ENCODE data around the gene GATA2. TPM values are rescaled to one million over a fixed set of nuclear protein-coding genes. Genes with fewer than 3 reads are reported as not detected.

GATA2 gene
- total and polyA plus RNA-seq, 2 of the 13 experiments (the other 11 are each of a cell fraction or from before 2014, with no cell fraction given) = 3.5 to 6.2 TPM

DNA sequence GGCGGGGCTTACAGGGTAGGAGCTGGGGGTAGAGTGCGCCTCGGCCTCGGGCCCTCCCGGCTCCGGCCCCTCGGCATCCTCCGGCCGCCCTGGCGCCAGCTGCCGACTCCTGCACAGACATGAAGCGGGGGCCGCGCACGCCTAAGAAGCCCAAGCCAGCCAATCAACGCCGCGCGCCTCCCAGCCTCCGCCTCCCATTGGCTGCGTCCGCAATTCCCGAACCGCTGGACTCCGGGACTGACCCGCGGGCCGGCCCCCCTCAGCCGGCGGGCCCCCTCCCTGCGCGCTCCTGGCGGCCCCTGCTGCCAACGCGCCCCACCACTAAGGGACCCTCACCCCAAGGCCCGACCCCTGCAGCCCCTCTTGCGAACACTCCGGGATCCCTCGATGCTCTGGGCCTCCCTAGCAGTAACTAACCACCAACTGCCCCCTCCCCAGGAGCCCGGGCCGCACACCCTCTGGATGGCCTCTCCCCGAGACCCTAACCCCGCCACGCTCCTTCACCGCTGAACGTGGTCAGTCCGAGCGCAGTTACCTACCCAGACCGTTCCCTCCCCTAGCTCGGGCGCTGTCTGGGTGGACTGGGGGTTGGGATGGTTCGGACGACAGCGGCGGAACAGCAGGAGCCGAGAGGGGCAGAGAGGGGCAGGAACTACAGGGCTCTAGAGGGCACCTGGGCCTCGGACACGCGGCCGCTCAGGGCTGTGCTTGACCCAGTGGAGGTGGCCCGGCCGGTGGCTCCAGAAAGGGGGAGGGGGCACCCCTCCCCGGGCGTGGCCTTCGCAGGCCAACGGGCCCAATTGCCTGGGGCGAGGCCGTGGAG, 5.0 kb downstream of the GATA2 start (continued):
- TF ChIP-seq, protein P1, sequence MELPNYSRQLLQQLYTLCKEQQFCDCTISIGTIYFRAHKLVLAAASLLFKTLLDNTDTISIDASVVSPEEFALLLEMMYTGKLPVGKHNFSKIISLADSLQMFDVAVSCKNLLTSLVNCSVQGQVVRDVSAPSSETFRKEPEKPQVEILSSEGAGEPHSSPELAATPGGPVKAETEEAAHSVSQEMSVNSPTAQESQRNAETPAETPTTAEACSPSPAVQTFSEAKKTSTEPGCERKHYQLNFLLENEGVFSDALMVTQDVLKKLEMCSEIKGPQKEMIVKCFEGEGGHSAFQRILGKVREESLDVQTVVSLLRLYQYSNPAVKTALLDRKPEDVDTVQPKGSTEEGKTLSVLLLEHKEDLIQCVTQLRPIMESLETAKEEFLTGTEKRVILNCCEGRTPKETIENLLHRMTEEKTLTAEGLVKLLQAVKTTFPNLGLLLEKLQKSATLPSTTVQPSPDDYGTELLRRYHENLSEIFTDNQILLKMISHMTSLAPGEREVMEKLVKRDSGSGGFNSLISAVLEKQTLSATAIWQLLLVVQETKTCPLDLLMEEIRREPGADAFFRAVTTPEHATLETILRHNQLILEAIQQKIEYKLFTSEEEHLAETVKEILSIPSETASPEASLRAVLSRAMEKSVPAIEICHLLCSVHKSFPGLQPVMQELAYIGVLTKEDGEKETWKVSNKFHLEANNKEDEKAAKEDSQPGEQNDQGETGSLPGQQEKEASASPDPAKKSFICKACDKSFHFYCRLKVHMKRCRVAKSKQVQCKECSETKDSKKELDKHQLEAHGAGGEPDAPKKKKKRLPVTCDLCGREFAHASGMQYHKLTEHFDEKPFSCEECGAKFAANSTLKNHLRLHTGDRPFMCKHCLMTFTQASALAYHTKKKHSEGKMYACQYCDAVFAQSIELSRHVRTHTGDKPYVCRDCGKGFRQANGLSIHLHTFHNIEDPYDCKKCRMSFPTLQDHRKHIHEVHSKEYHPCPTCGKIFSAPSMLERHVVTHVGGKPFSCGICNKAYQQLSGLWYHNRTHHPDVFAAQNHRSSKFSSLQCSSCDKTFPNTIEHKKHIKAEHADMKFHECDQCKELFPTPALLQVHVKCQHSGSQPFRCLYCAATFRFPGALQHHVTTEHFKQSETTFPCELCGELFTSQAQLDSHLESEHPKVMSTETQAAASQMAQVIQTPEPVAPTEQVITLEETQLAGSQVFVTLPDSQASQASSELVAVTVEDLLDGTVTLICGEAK (IDR thresholded peaks at IDR 0.05) = no peak
- TF ChIP-seq, protein P1 (CRISPR knock-in tag; IDR thresholded peaks at IDR 0.05) = 0 out of 2 replicates have a peak, but pooled peaks have one; percentile 54
- TF ChIP-seq, protein P2, sequence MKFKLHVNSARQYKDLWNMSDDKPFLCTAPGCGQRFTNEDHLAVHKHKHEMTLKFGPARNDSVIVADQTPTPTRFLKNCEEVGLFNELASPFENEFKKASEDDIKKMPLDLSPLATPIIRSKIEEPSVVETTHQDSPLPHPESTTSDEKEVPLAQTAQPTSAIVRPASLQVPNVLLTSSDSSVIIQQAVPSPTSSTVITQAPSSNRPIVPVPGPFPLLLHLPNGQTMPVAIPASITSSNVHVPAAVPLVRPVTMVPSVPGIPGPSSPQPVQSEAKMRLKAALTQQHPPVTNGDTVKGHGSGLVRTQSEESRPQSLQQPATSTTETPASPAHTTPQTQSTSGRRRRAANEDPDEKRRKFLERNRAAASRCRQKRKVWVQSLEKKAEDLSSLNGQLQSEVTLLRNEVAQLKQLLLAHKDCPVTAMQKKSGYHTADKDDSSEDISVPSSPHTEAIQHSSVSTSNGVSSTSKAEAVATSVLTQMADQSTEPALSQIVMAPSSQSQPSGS (CRISPR knock-in tag; IDR thresholded peaks at IDR 0.05) = no peak
- TF ChIP-seq, protein P3, sequence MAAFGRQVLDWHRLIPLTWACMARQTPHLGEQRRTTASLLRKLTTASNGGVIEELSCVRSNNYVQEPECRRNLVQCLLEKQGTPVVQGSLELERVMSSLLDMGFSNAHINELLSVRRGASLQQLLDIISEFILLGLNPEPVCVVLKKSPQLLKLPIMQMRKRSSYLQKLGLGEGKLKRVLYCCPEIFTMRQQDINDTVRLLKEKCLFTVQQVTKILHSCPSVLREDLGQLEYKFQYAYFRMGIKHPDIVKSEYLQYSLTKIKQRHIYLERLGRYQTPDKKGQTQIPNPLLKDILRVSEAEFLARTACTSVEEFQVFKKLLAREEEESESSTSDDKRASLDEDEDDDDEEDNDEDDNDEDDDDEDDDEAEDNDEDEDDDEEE (CRISPR knock-in tag; IDR thresholded peaks at IDR 0.05) = no peak
- TF ChIP-seq ZNF33A (CRISPR knock-in tag; IDR thresholded peaks at IDR 0.05; ENCODE audit: borderline replicate concordance) = no peak
- TF ChIP-seq HDAC2 (CRISPR knock-in tag; IDR thresholded peaks at IDR 0.05) = peak; percentile 27; the same call in 1 of the 2 replicates
- TF ChIP-seq ZSCAN30 (CRISPR knock-in tag; IDR thresholded peaks at IDR 0.05) = no peak
- TF ChIP-seq, protein P4, sequence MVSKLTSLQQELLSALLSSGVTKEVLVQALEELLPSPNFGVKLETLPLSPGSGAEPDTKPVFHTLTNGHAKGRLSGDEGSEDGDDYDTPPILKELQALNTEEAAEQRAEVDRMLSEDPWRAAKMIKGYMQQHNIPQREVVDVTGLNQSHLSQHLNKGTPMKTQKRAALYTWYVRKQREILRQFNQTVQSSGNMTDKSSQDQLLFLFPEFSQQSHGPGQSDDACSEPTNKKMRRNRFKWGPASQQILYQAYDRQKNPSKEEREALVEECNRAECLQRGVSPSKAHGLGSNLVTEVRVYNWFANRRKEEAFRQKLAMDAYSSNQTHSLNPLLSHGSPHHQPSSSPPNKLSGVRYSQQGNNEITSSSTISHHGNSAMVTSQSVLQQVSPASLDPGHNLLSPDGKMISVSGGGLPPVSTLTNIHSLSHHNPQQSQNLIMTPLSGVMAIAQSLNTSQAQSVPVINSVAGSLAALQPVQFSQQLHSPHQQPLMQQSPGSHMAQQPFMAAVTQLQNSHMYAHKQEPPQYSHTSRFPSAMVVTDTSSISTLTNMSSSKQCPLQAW (CRISPR knock-in tag; IDR thresholded peaks at IDR 0.05) = 0 out of 2 replicates have a peak, but pooled peaks have one; percentile 49
- TF ChIP-seq AKAP8 (CRISPR knock-in tag; IDR thresholded peaks at IDR 0.05) = no peak
- TF ChIP-seq NFKB2 (CRISPR knock-in tag; IDR thresholded peaks at IDR 0.05; ENCODE audit: borderline replicate concordance) = no peak
- no peak for TF ChIP-seq CHD2 (IDR thresholded peaks at IDR 0.05; ENCODE audit: low read depth, low read length)
- TF ChIP-seq POLR2AphosphoS5 (IDR thresholded peaks at IDR 0.05; ENCODE audit: low read depth, low read length) = peak; percentile 48; the same call in 1 of the 2 replicates
- TF ChIP-seq REXO4 (CRISPR knock-in tag; IDR thresholded peaks at IDR 0.05; ENCODE audit: borderline replicate concordance) = no peak
- no peak for TF ChIP-seq SCMH1 (CRISPR knock-in tag; IDR thresholded peaks at IDR 0.05; ENCODE audit: borderline replicate concordance)
- TF ChIP-seq FOXC1 (CRISPR knock-in tag; IDR thresholded peaks at IDR 0.05; ENCODE audit: borderline replicate concordance) = no peak
- no peak for TF ChIP-seq ZNF317 (CRISPR knock-in tag; IDR thresholded peaks at IDR 0.05)
